Coronary artery (tissue), 2 donors: ENCODE results near the gene SMC1A.
"Not testable (repeated sequence)": the region's sequence is repeated elsewhere in the genome, so short reads cannot be mapped to it uniquely, and the experiment has no call there.

Experiments
- DNase-seq: peaks from one replicate; pipeline ENCODE4 v3.0.0-alpha.2; 2017; ENCODE audit warnings: low spot score
- H3K27ac ChIP-seq, 2 donors: fragments of 200-600 bp; sonication (generic); one replicate each; pipeline ENCODE4 v1.5.1; 2016 to 2019
- H3K4me3 ChIP-seq: fragments of 200-600 bp; sonication (generic); 2 replicates; pipeline ENCODE4 v1.5.1; 2016; ENCODE audit warnings: mild to moderate bottlenecking, moderate library complexity
- CTCF ChIP-seq: fragments of 200-600 bp; sonication (generic); IDR thresholded peaks from one replicate; pipeline ENCODE4 v1.5.1; 2019; ENCODE audit warnings: antibody characterized with exemption

SMC1A gene

DNA sequence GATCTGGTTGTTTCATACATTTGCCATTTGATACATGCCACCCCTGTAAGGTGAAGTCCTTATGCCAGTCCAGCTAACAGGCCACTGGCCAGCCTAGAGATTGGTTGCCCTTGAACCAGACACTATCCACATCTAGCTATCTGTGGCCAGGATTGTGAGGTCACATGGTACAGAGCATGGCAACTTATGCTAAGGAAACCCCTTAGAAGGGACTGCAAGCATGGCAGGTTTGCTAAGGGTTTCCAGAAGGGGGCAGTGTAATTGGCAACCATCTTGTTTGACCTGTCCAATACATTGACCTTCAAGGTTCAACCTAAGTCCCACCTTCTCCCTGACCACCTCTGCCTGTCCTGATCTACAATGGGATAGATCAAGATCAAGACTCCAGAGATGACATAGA is 47.5 kb downstream of the SMC1A start:
- no peak for TF ChIP-seq CTCF
- Histone ChIP-seq H3K27ac (no peak overlapping the region), H3K4me3 (no peak overlapping the region)
- no peak for DNase-seq

- Histone ChIP-seq H3K27ac (no peak overlapping the region), H3K4me3 (no peak overlapping the region)
- no peak for DNase-seq
- no peak for TF ChIP-seq CTCF
Measured at GRCh38 chrX:53374222-53374820, 48.1 kb downstream of the SMC1A start.

DNA sequence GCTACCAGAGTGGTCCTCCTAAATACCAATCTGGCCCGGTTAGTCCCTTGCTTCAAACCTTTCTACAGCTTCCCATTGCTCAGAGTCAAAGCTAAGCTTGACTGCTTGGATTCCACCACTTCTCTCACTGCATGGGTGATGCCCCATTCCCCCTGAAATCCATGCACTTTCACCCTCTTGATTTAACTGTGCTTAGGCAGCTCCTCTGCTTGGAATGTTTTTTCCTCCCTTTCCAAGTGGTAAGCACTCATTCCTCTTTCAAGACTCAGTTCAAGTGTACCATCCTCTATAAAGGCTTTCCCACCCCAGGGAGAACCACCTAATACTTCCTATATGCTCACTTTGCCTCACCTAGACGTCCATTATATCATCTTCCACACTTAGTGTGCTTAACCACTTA is 49.1 kb downstream of the SMC1A start:
- DNase-seq: no peak
- no peak overlapping the region for H3K4me3 ChIP-seq
- TF ChIP-seq CTCF: no peak
- H3K27ac ChIP-seq: no peak overlapping the region

GRCh38 chrX:53366454-53366853 is 56.0 kb downstream of the SMC1A start:
- not testable (repeated sequence) for DNase-seq, H3K4me3 ChIP-seq, H3K27ac ChIP-seq

DNA sequence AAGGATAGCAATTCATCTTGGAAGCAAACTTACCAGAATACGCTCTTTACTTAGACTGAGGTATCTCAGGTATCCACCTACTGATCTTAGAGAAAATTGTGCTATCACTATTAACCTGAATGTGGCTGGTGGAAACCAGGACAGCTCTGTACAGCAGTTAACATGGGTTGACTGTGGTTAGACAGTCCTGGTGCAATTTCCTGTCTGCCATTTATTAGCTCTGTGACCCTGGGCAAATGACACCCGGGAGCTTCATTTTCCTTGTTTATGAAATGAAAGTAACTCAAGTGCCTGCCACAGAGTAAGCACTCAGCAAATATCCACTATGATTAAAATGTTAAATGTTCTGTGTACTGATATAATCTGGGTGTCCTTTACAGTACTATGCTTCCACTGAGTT is 60.0 kb downstream of the SMC1A start:
- Histone ChIP-seq H3K4me3 (no peak overlapping the region), H3K27ac (no peak overlapping the region)
- TF ChIP-seq CTCF: no peak
- no peak for DNase-seq

DNA sequence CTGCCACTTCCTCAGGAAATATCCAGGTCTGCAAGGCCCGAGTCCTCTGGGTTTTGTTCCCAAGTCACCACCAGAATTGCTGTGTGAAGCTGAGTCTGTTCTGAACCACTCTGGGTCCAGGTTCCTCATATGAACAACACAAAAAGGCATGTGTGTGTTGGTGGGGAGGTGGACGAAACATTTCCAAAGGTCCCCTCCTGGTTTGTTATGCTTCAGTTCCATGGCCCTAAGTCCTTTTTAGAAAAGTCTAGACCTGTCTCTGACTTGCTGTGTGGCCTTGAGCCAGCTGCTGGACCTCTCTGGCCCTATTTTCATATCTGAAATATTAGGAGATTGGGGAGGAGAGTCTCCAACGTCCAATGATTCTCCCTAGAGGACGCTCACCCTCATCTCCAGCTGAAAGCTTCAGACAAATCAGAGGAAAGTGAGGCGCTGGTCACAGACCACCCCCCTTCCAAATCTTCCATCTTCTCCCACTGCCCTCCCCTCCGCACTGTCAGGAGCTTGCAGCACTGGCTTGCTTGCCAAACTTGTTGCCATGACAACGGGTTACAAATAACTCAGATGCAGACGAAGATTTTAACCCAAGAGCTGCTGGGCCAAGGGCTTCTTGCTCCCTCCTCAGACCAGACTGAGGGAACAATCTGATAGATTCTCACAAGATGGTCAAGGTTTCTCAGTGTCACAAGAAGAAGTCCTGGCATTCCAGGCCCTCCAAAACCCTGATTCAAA is 64.5 kb downstream of the SMC1A start:
- TF ChIP-seq CTCF: no peak
- DNase-seq: no peak
- Histone ChIP-seq H3K4me3 (no peak overlapping the region), H3K27ac (no peak overlapping the region)

DNA sequence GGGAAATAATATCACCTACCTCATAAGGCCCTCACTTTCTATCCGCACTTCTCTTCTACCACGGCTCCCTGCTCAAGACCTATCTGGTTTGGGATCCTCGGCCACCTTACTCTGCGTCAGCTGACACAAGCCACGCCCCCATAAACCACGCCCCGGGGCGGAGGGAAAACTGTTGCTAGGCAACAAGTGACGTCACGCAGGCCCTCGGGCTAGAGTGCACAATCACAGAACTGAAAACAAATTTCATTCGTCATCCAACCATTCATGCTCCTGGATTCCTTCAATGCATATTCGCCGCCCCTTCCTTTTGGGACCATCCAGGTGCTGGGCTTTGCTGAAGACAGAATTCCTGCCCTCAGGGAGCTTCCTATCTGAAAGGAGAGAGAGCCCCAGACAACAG is 66.3 kb downstream of the SMC1A start:
- DNase-seq: no peak
- no peak overlapping the region for H3K4me3 ChIP-seq
- H3K27ac ChIP-seq: no peak overlapping the region
- no peak for TF ChIP-seq CTCF
